ENCODE results near the gene OR52M1.
A peak's percentile ranks its signal among the peaks of the same experiment; 100 is the strongest.
"Not testable (repeated sequence)": the region's sequence is repeated elsewhere in the genome, so short reads cannot be mapped to it uniquely, and the experiment has no call there.

OR52M1 gene

DNA sequence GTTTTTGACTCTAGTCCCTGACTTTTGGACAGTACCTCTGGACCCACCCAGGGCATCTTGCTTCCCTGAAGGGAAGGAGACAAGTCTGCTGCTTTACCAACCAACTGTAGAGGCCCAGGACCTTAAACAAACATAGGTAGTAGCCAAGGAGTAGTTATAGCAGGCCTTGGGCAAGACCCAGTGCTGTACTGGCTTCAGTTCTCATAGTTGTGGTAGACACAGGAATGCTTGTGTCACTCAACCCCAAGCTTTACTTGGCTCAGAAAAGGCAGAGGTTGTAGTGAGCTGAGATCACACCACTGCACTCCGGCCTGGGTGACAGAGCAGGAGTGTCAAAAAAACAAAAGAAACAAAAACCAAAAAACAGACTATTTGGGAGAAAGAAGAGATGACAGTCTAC lies 21.3 kb upstream of the OR52M1 start:
- no peaks in the 10 kb centered on the region for H3K9me3 ChIP-seq (replicated peaks in 1 of 11)
- H3K9ac ChIP-seq = no peak overlapping the region
- no peaks in the 10 kb centered on the region for H3K36me3 ChIP-seq
- H3K4me2 ChIP-seq = no peak overlapping the region
- peaks cover 0 to 4% (median 0%) of the 10 kb centered on the region in 10 experiments; a peak in 1 of 20 replicates for H3K4me1 ChIP-seq
- no peaks in the 10 kb centered on the region for H3K27me3 ChIP-seq
- TF ChIP-seq Cebpa-rat (IDR thresholded peaks at IDR 0.05) = no peak
- H4K20me1 ChIP-seq = no peaks in the 10 kb centered on the region
- no peak overlapping the region for H3K27ac ChIP-seq
- H3K4me3 ChIP-seq = no peak overlapping the region

DNA sequence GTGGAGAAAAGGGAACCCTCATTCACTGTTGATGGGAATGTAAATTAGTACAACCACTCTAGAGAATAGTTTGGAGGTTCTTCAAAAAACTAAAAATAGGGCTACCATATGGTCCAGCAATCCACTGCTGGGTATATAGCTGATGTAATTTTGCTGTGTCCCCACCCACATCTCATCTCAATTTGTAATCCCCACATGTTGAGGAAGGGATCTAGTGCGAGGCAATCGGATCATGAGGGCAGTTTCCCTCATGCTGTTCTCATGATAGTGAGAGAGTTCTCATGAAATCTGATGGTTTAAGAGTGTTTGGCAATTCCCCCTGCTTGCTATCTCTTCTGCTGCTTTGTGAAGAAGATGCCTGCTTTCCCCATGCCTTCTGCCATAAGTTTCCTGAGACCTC lies 17.1 kb upstream of the OR52M1 start:
- Histone ChIP-seq H4K20me1 (no peaks in the 10 kb centered on the region), H3K36me3 (no peaks in the 10 kb centered on the region), H3K9me3 (replicated peaks in 1 of 11) (no peaks in the 10 kb centered on the region), H3K4me1 (no peaks in the 10 kb centered on the region), H3K4me2 (no peak overlapping the region), H3K27ac (no peak overlapping the region), H3K27me3 (no peaks in the 10 kb centered on the region), H3K9ac (no peak overlapping the region), H3K4me3 (no peak overlapping the region)
- no peak for TF ChIP-seq Cebpa-rat (IDR thresholded peaks at IDR 0.05)

DNA sequence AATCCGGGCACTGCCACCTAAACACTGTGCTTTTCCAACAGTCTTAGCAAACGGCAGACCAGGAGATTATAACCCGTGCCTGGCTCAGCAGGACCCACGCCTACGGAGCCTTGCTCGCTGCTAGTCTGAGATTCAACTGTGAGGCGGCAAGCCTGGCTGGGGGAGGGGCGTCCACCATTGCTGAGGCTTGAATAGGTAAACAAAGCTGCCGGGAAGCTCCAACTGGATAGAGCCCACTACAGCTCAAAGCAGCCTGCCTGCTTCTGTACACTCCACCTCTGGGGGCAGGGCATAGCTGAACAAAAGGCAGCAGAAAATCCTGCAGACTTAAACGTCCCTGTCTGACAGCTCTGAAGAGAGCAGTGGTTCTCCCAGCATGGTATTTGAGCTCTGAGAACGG lies 13.3 kb upstream of the OR52M1 start:
- not testable (repeated sequence) for H3K27me3 ChIP-seq; H3K4me2 ChIP-seq; H4K20me1 ChIP-seq; H3K27ac ChIP-seq; H3K4me1 ChIP-seq; H3K9me3 ChIP-seq (replicated peaks in 1 of 11); H3K4me3 ChIP-seq; H3K36me3 ChIP-seq; H3K9ac ChIP-seq

DNA sequence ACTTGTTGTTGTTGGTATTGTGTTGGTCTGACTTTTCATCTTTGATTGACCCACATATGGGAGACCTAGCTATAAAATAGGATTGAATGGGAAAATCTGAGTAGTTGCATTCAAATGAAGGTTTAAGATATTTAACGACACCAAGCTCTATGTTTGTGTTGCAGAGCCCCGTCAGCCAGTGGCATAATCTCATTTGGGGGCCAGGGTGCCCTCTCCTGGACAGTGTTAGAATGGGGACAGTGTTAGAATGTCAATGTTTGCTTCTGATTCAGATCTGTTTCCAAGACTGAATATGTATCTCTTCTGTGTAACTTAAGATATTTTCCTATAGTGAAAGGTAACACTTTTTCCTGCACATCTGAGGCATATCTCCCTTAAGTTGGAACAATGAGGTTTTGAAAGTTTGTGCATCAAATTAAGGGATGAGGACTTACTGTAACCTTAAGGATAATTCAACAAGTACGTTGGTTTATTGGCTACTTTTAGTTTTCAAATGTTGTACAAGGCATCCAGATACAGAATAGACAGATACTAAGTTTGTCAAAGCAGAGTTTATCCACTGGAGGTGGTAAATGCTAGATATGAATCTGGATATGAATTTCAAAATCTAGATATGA lies 5.3 kb upstream of the OR52M1 start:
- no peak for TF ChIP-seq Cebpa-rat (IDR thresholded peaks at IDR 0.05)
- Histone ChIP-seq H3K4me1 (peaks cover 0 to 6% (median 0%) of the 10 kb centered on the region in 10 experiments; a peak in 1 of 20 replicates), H3K27ac (no peak overlapping the region), H3K4me2 (no peak overlapping the region), H3K9me3 (replicated peaks in 1 of 11) (no peaks in the 10 kb centered on the region), H3K4me3 (no peak overlapping the region), H3K9ac (no peak overlapping the region), H3K27me3 (no peaks in the 10 kb centered on the region), H3K36me3 (no peaks in the 10 kb centered on the region), H4K20me1 (no peaks in the 10 kb centered on the region)

DNA sequence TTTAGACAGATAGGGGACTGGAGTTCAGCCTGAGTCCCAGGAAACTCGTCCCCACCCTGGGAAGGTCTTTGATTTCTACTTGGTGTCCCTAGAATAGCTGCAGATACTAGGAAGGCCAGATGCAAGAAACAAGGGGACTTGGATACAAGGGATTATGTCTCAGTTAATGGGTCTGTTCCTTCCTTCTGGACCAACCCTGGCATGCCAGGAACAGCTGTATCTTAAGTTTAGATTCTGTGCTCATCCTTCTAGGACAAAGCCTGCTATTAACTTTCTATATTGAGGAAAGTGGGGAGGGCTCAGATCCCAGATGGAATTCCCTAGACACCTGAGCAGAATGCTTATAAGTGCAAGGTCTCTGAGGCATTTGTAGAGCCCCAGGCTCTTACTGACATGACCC lies 3.9 kb upstream of the OR52M1 start:
- Histone ChIP-seq H3K9ac (no peak overlapping the region), H3K27ac (no peak overlapping the region), H3K4me3 (no peak overlapping the region), H4K20me1 (no peaks in the 10 kb centered on the region), H3K9me3 (replicated peaks in 1 of 11) (no peaks in the 10 kb centered on the region), H3K4me1 (peaks cover 0 to 6% (median 0%) of the 10 kb centered on the region in 10 experiments; a peak in 1 of 20 replicates), H3K27me3 (no peaks in the 10 kb centered on the region), H3K36me3 (no peaks in the 10 kb centered on the region), H3K4me2 (no peak overlapping the region)
- TF ChIP-seq Cebpa-rat (IDR thresholded peaks at IDR 0.05) = no peak

DNA sequence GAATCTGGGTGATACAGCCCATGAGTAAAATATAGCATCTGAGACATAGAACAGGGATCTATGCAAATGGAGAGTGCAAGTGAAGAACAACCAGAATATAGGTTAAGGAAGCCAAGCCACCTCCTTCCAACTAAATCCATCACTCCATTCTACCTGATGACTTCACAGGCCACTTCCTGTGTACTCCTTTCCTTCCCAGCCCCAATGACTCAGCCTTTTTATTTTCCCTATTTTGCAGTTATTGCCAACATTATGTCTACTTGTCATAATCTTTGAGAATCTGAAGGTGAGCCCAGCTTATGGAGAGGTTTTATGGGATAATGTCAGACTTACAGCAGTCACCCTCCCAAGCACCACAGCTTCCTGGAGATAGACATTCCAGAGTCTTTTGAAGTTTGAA lies 1.4 kb upstream of the OR52M1 start:
- Histone ChIP-seq H3K9ac (no peak overlapping the region), H3K4me1 (peaks cover 0 to 6% (median 0%) of the 10 kb centered on the region in 10 experiments; a peak in 1 of 20 replicates), H4K20me1 (no peaks in the 10 kb centered on the region), H3K4me3 (no peak overlapping the region), H3K4me2 (peak overlapping the region in 1 of 11 experiments; percentile 25; a peak in 1 of 22 replicates), H3K27ac (no peak overlapping the region), H3K36me3 (no peaks in the 10 kb centered on the region), H3K9me3 (replicated peaks in 1 of 11) (no peaks in the 10 kb centered on the region), H3K27me3 (no peaks in the 10 kb centered on the region)
- no peak for TF ChIP-seq Cebpa-rat (IDR thresholded peaks at IDR 0.05)

DNA sequence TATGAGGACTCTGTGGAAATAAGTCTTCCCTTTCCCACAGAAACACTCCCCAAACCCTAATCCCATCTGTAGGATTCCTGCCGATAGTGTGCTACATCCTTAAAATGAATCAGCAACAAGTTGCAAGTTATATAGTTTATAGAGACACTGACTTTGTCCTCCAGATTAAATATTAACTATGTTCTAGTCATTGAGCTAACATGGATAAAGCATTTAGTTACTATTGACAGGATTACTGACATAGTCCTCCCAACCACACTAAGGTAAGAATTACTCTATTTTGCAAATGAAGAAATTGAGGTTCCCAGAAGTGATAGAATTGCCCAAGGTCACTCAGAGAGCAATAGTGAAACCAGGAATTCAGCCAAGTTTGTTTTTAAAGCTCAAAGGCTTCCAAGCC lies 1.9 kb downstream of the OR52M1 start:
- no peaks in the 10 kb centered on the region for H3K36me3 ChIP-seq
- H3K27ac ChIP-seq = no peak overlapping the region

DNA sequence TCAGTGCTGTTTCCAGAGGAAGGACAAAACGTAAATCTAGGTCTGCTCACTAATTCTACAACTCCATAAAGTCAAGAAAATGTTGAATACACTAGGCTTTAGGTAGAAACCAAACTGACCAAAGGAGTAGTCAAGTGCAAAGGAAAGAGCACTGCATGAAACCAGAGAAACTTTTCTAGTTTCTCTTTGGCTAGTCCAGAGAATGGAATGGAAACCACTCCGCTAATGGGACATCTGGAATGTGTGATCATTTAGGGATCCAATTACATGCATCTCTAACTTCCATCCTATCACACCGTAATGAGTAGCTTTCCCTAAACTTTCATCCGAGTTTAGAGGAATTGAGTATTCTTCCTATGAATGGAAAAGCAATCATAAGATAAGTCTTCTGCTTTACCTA lies 2.4 kb downstream of the OR52M1 start:
- peaks cover 5 to 17% (median 12%) of the 10 kb centered on the region in 11 experiments; a peak in 16 of 22 replicates for H3K9me3 ChIP-seq (replicated peaks in 1 of 11)
- no peak overlapping the region for H3K4me2 ChIP-seq
- no peaks in the 10 kb centered on the region for H3K27me3 ChIP-seq
- H3K27ac ChIP-seq = no peak overlapping the region
- H3K4me3 ChIP-seq = no peak overlapping the region
- peaks cover 0 to 6% (median 0%) of the 10 kb centered on the region in 10 experiments; a peak in 1 of 20 replicates for H3K4me1 ChIP-seq
- no peaks in the 10 kb centered on the region for H3K36me3 ChIP-seq
- H3K9ac ChIP-seq = no peak overlapping the region
- TF ChIP-seq Cebpa-rat (IDR thresholded peaks at IDR 0.05) = no peak
- no peaks in the 10 kb centered on the region for H4K20me1 ChIP-seq

More for the DNA sequence above, 1.9 kb downstream of the OR52M1 start:
- Histone ChIP-seq H3K9me3 (replicated peaks in 1 of 11) (peaks cover 5 to 17% (median 12%) of the 10 kb centered on the region in 11 experiments; a peak in 16 of 22 replicates), H4K20me1 (no peaks in the 10 kb centered on the region), H3K4me2 (no peak overlapping the region), H3K9ac (no peak overlapping the region), H3K4me3 (no peak overlapping the region), H3K27me3 (no peaks in the 10 kb centered on the region), H3K4me1 (peaks cover 0 to 6% (median 0%) of the 10 kb centered on the region in 10 experiments; a peak in 1 of 20 replicates)
- no peak for TF ChIP-seq Cebpa-rat (IDR thresholded peaks at IDR 0.05)

DNA sequence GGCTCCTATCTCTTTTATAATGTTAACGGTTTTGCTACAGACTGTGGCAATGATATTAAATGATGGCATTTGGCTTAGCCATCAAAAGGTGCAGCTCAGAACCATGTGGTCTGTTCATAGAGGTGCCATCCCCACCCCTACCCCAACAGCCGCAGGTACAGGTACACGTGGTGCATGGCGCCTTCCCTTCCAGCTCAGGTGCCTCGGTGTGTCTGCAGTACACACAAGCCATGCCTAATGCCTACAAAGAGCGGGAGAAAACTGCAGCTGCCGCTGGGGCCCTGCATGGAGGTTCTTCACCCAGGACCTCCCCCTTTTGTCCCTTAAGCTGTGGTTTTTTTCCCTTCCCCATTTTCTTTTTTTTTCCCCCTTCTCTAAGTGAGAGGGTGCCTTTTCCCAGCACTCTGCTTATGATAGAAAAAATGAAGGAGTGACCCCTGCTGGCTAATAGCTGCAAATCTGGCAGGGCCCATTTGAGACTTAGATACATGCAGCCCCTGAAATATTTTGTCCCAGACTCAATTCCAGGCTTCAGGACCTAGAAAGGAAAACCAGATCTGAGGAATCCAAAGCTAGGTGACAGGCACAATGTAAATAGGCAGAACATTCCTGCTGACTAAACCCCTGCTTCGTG lies 6.5 kb downstream of the OR52M1 start:
- Histone ChIP-seq H3K36me3 (no peaks in the 10 kb centered on the region), H3K4me3 (no peak overlapping the region), H3K27me3 (no peaks in the 10 kb centered on the region), H3K9me3 (replicated peaks in 1 of 11) (peaks cover 5 to 20% (median 12%) of the 10 kb centered on the region in 11 experiments; a peak in 16 of 22 replicates), H3K9ac (no peak overlapping the region), H3K4me1 (peaks cover 0 to 4% (median 0%) of the 10 kb centered on the region in 10 experiments; a peak in 1 of 20 replicates), H3K4me2 (no peak overlapping the region), H4K20me1 (no peaks in the 10 kb centered on the region), H3K27ac (no peak overlapping the region)
- TF ChIP-seq Cebpa-rat (IDR thresholded peaks at IDR 0.05) = no peak

Measured in BLaER1 treated with 17β-estradiol and CSF1 and Interleukin-3, amounts not matched to agents 10 nM and 100 nM (cell line).